Measurements from ENCODE around the gene ORC5. TPM values are rescaled to one million over a fixed set of nuclear protein-coding genes. Genes with fewer than 3 reads are reported as not detected.

Gene ORC5
- total and polyA plus RNA-seq, 2 donors (not counting 1 experiment from before 2014, with no cell fraction given), result 12.1 to 18.8 TPM

DNA sequence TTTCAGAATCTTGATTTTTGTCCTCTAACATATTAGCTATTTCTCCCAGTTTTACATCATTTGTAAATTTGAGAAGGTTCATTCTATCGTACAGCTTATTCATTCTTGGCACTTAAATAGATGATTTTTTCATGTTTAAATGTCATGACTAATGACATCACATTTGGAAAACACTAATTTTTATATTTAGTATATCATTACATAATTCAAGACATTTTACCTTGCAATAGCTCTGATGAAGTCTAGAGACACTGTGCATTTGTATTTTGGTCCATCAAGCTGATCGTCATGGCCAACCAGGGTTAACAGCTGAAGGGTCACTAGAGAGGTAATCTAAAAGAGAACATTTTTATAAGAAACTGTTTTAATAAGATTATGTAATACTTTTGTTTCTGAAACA is 71.3 kb downstream of the ORC5 start:
- no peaks in the 10 kb centered on the region for H3K79me2 ChIP-seq (ENCODE audit: control insufficient read depth, insufficient read depth, low read length)
- no peak overlapping the region for H3K9ac ChIP-seq (ENCODE audit: insufficient read depth, low read length)
- TF ChIP-seq EZH2 (IDR thresholded peaks at IDR 0.05; ENCODE audit: low read length, missing control alignments), result no peak
- TF ChIP-seq CTCF (conservative IDR thresholded peaks at IDR 0.05 in 1 of 2, IDR thresholded peaks at IDR 0.05 in 1 of 2; ENCODE audit: low read depth in 1 of 2, low read length in 2 of 2), result no peak
- no peaks in the 10 kb centered on the region for H4K20me1 ChIP-seq (ENCODE audit: control insufficient read depth, extremely low read depth, insufficient read depth, low read length)
- peaks cover 2% of the 10 kb centered on the region for H3K36me3 ChIP-seq (ENCODE audit: control insufficient read depth, insufficient read depth, low read length)
- no peak overlapping the region for H3K4me3 ChIP-seq (replicated peaks in 1 of 4; ENCODE audit: control extremely low read depth in 1 of 4, insufficient read depth in 1 of 4, low read depth in 3 of 4, low read length in 4 of 4)
- H2AFZ ChIP-seq (ENCODE audit: low read length), result no peak overlapping the region
- H3K4me1 ChIP-seq (ENCODE audit: control insufficient read depth, extremely low read depth, insufficient read depth, low read length), result no peaks in the 10 kb centered on the region
- no peak overlapping the region for H3K4me2 ChIP-seq (ENCODE audit: extremely low read depth, insufficient read depth, low read length)
- DNase-seq (ENCODE audit: low read depth in 2 of 2), result no peak
- H3K27me3 ChIP-seq (ENCODE audit: control insufficient read depth, insufficient read depth, low read length), result no peaks in the 10 kb centered on the region
- no peaks in the 10 kb centered on the region for H3K9me3 ChIP-seq (ENCODE audit: control insufficient read depth, insufficient read depth, low read depth, low read length)
- no peak overlapping the region for H3K27ac ChIP-seq (ENCODE audit: insufficient read depth, low read length)

- no peak overlapping the region for H3K9ac ChIP-seq (ENCODE audit: insufficient read depth, low read length)
- no peak overlapping the region for H3K4me3 ChIP-seq (replicated peaks in 1 of 4; ENCODE audit: control extremely low read depth in 1 of 4, insufficient read depth in 1 of 4, low read depth in 3 of 4, low read length in 4 of 4)
- peaks cover 2% of the 10 kb centered on the region for H3K36me3 ChIP-seq (ENCODE audit: control insufficient read depth, insufficient read depth, low read length)
- no peaks in the 10 kb centered on the region for H3K27me3 ChIP-seq (ENCODE audit: control insufficient read depth, insufficient read depth, low read length)
- no peaks in the 10 kb centered on the region for H3K9me3 ChIP-seq (ENCODE audit: control insufficient read depth, insufficient read depth, low read depth, low read length)
- H3K27ac ChIP-seq (ENCODE audit: insufficient read depth, low read length), result no peak overlapping the region
- H2AFZ ChIP-seq (ENCODE audit: low read length), result no peak overlapping the region
- no peak for TF ChIP-seq CTCF (conservative IDR thresholded peaks at IDR 0.05 in 1 of 2, IDR thresholded peaks at IDR 0.05 in 1 of 2; ENCODE audit: low read depth in 1 of 2, low read length in 2 of 2)
- TF ChIP-seq EZH2 (IDR thresholded peaks at IDR 0.05; ENCODE audit: low read length, missing control alignments), result no peak
- H4K20me1 ChIP-seq (ENCODE audit: control insufficient read depth, extremely low read depth, insufficient read depth, low read length), result no peaks in the 10 kb centered on the region
- no peak for DNase-seq (ENCODE audit: low read depth in 2 of 2)
- no peak overlapping the region for H3K4me2 ChIP-seq (ENCODE audit: extremely low read depth, insufficient read depth, low read length)
- H3K4me1 ChIP-seq (ENCODE audit: control insufficient read depth, extremely low read depth, insufficient read depth, low read length), result no peaks in the 10 kb centered on the region
- no peaks in the 10 kb centered on the region for H3K79me2 ChIP-seq (ENCODE audit: control insufficient read depth, insufficient read depth, low read length)
These were observed 71.9 kb downstream of the ORC5 start for GRCh38 chr7:104135760-104136558.

- Histone ChIP-seq H4K20me1 (ENCODE audit: control insufficient read depth, extremely low read depth, insufficient read depth, low read length) (no peaks in the 10 kb centered on the region), H2AFZ (ENCODE audit: low read length) (no peak overlapping the region)
- DNase-seq (ENCODE audit: low read depth in 2 of 2), result no peak
These were observed 74.6 kb downstream of the ORC5 start for GRCh38 chr7:104133238-104133637.

More at GRCh38 chr7:104133238-104133637, 74.6 kb downstream of the ORC5 start:
- Histone ChIP-seq H3K27me3 (ENCODE audit: control insufficient read depth, insufficient read depth, low read length) (no peaks in the 10 kb centered on the region), H3K27ac (ENCODE audit: insufficient read depth, low read length) (no peak overlapping the region), H3K4me1 (ENCODE audit: control insufficient read depth, extremely low read depth, insufficient read depth, low read length) (no peaks in the 10 kb centered on the region), H3K4me3 (replicated peaks in 1 of 4; ENCODE audit: control extremely low read depth in 1 of 4, insufficient read depth in 1 of 4, low read depth in 3 of 4, low read length in 4 of 4) (no peak overlapping the region), H3K9me3 (ENCODE audit: control insufficient read depth, insufficient read depth, low read depth, low read length) (no peaks in the 10 kb centered on the region), H3K79me2 (ENCODE audit: control insufficient read depth, insufficient read depth, low read length) (no peaks in the 10 kb centered on the region), H3K36me3 (ENCODE audit: control insufficient read depth, insufficient read depth, low read length) (peaks cover 2% of the 10 kb centered on the region), H3K9ac (ENCODE audit: insufficient read depth, low read length) (no peak overlapping the region), H3K4me2 (ENCODE audit: extremely low read depth, insufficient read depth, low read length) (no peak overlapping the region)
- TF ChIP-seq EZH2 (IDR thresholded peaks at IDR 0.05; ENCODE audit: low read length, missing control alignments), result no peak
- no peak for TF ChIP-seq CTCF (conservative IDR thresholded peaks at IDR 0.05 in 1 of 2, IDR thresholded peaks at IDR 0.05 in 1 of 2; ENCODE audit: low read depth in 1 of 2, low read length in 2 of 2)

Data from fibroblast of lung (primary cell).